GM12872 (cell line): Measurements from ENCODE around the gene GCK.

ENCODE experiments used
- TF ChIP-seq, protein P1 (sequence below): IDR thresholded peaks from 3 replicates; pipeline ENCODE4 v1.5.1; 2011; ENCODE audit warnings: low read depth, mild to moderate bottlenecking, low read length, moderate library complexity; ENCODE audit not compliant: insufficient read depth

Gene GCK

DNA sequence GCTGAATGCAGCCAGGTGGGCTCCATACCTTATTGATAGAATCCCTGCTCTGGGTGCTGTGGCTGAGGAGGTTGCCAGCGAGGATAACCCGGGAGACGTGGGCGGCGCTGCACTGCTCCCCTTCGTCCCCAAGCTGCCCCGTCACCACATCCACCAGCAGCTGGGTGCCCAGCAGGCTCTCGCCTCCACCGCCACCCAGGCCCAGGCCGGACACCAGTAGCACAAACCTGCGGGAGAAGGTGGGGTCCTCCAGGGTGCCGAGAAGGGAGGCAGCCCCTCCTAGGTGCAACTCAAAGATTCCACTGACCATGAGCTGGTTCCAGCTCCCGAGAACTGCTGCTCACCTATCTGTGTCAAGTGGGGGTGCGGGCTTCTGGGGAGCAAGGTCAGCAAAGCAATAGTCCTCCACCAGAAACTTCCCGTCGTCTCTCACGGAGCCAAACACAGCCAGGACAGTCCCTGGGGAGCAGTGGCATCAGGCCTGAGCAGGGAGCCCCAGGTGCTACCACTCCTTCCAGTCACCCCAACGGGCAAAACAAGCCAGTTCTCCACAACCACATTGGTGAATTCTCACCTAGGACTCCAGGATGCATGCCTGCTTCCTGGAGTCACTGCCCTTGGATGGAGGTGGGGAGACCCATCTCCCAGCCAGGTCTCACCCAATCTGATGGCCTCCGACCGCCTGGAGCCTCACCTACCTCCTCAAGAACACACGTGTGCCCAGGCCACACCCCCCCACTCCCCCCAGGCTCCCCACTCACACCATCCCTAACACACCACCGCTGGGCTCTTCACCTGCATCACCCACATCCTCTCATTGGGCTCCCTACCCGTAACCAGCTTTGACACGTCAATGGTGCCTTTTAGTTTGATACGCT, 72.2 kb downstream of the GCK start:
- TF ChIP-seq, protein P1, sequence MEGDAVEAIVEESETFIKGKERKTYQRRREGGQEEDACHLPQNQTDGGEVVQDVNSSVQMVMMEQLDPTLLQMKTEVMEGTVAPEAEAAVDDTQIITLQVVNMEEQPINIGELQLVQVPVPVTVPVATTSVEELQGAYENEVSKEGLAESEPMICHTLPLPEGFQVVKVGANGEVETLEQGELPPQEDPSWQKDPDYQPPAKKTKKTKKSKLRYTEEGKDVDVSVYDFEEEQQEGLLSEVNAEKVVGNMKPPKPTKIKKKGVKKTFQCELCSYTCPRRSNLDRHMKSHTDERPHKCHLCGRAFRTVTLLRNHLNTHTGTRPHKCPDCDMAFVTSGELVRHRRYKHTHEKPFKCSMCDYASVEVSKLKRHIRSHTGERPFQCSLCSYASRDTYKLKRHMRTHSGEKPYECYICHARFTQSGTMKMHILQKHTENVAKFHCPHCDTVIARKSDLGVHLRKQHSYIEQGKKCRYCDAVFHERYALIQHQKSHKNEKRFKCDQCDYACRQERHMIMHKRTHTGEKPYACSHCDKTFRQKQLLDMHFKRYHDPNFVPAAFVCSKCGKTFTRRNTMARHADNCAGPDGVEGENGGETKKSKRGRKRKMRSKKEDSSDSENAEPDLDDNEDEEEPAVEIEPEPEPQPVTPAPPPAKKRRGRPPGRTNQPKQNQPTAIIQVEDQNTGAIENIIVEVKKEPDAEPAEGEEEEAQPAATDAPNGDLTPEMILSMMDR: no peak

DNA sequence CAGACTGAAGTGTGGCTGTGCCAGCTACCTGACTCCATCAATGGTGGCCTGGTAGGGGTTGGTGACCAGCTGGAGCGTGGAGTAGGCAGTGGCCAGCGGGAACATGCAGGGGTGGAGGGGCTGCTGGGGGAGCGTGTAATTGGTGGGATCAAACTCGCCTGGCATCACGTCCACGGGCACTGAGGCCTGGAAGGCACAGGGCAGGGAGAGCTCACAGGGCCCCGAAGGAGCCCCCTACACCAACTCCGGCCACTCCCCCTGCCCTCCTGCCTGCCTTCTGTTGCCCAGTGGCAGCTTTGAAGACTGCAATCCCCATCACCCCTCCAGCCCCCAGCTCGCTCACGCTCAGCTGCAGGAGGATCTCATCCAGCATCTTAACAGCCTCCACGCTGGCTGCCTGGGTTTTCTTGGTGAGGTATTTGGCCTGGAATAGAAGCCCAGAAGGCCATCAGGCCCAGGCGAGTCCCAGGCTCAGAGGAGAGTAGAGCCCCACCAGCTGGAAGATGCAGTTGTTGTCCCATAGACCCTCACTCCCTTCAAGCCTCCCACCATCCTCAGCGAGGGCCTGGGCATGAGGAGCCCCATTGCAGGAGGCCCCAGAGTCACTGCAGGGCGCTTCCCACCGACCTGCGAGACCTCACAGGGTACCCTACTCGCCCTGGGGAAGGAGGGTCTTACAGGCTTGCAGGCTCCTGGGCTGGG, 73.0 kb downstream of the GCK start:
- TF ChIP-seq, protein P1: no peak

DNA sequence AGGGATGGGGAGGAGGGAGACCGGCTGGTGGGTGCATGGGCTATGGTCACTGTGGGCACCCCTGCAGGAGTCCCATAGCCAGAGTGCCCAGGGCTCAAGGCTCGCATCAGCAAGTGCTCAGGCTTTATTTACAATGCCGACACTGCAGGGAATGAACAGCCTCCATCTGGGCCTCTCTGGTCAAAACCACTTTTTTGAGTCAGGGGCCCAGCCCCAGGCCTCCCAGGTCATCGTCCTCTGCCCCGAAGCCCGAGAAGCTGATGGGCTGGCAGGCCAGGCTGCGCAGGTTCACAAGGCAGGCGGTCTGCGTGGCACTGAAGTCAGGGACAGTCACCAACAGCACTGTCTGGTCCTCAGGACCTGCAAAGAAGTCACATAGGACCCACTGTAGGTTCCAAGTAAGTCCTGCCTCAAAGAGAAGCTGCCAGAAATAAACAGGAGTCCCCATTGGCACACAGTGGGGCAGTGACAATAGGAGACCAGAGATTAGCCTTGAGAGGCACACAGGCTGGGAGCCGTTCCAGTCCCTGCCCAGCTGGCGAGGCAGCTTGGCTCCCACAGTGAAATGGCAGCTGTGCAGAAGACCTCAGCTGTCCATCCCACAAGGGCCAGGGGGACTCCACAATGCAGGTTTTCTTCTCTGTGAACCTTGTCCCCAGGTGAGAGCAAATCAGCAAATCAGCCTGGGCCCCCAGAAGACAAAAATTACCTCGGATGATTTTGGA, 74.5 kb downstream of the GCK start:
- TF ChIP-seq, protein P1: no peak

DNA sequence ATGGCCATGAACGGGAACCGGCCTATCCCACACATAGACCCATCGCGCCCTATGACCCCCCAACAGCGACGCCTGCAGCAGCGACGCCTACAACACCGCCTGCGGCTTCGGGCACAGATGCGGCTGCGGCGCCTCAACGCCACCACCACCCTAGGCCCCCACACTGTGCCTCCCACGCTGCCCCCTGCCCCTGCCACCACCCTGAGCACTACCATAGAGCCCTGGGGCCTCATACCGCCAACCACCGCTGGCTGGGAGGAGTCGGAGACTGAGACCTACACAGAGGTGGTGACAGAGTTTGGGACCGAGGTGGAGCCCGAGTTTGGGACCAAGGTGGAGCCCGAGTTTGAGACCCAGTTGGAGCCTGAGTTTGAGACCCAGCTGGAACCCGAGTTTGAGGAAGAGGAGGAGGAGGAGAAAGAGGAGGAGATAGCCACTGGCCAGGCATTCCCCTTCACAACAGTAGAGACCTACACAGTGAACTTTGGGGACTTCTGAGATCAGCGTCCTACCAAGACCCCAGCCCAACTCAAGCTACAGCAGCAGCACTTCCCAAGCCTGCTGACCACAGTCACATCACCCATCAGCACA, 75.4 kb downstream of the GCK start:
- TF ChIP-seq, protein P1: no peak

DNA sequence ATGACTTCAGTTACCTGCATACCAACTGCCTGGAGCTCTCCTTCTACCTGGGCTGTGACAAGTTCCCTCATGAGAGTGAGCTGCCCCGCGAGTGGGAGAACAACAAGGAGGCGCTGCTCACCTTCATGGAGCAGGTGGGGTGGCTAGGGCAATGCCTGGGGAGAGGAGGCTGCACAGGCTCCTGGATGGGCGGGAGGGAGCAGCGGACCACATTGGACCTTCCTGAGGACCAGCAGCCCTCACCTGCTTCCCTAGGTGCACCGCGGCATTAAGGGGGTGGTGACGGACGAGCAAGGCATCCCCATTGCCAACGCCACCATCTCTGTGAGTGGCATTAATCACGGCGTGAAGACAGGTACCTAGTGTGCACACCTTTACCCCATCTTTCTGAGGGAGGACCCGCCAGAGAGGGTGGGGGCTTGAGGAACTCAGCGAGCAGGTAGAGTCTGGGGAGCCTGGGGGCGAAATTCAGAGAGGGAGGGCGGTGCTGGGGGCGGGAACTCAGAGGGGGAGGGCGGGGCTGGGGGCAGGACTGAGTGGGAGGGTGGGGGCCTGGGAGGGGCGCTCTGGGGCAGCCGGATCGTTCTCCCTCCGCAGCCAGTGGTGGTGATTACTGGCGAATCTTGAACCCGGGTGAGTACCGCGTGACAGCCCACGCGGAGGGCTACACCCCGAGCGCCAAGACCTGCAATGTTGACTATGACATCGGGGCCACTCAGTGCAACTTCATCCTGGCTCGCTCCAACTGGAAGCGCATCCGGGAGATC, 76.1 kb downstream of the GCK start:
- TF ChIP-seq, protein P1: no peak

DNA sequence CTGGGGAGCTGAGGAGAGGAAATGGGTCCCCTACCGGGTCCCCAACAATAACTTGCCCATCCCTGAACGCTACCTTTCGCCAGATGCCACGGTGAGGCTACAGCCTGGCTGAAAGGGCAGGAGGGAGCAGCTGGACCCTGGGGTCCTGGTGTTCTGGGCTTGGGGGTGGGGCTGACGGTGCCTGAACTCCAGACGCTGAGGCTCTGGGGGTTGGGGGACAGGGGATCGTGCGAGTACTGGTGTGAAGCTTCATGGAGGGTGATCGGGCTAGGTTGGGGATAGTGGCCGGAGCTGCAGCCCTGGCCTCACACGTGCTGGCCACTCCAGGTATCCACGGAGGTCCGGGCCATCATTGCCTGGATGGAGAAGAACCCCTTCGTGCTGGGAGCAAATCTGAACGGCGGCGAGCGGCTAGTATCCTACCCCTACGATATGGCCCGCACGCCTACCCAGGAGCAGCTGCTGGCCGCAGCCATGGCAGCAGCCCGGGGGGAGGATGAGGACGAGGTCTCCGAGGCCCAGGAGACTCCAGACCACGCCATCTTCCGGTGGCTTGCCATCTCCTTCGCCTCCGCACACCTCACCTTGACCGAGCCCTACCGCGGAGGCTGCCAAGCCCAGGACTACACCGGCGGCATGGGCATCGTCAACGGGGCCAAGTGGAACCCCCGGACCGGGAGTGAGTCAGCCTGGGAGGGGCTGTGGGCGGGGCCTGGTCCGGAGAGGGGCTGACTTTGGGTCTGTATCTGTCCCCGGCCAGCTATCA, 76.8 kb downstream of the GCK start:
- TF ChIP-seq, protein P1: no peak
